Fibroblast of lung (primary cell): ENCODE results near the gene EFCAB14. TPM values are rescaled to one million over a fixed set of nuclear protein-coding genes. Genes with fewer than 3 reads are reported as not detected.
"Not testable (repeated sequence)": the region's sequence is repeated elsewhere in the genome, so short reads cannot be mapped to it uniquely, and the experiment has no call there.

Source experiments
- DNase-seq, 2 donors: peaks; one replicate each; pipeline versions ENCODE4 v3.0.0 to v3.0.0-alpha.2; 2010; ENCODE audit warnings: low read depth in 2 of 2
- H2AFZ ChIP-seq: 2 replicates; pipeline ENCODE4 v1.5.1; 2012; ENCODE audit warnings: low read length, control low read depth, inconsistent platforms
- H3K27ac ChIP-seq: 2 replicates; pipeline ENCODE4 v1.5.1; 2011; ENCODE audit warnings: low read length, control low read depth; ENCODE audit not compliant: insufficient read depth
- H3K27me3 ChIP-seq: 2 replicates; pipeline ENCODE4 v1.5.1; 2011; ENCODE audit warnings: mild to moderate bottlenecking, low read length; ENCODE audit not compliant: control insufficient read depth, insufficient read depth
- H3K36me3 ChIP-seq: 2 replicates; pipeline ENCODE4 v1.5.1; 2011; ENCODE audit warnings: low read length; ENCODE audit not compliant: control insufficient read depth, insufficient read depth
- H3K4me1 ChIP-seq: 2 replicates; pipeline ENCODE4 v1.5.1; 2011; ENCODE audit warnings: low read length; ENCODE audit not compliant: control insufficient read depth, insufficient read depth; ENCODE audit errors: extremely low read depth
- H3K4me2 ChIP-seq: 2 replicates; pipeline ENCODE4 v1.5.1; 2011; ENCODE audit warnings: low read length, control low read depth; ENCODE audit not compliant: insufficient read depth; ENCODE audit errors: extremely low read depth
- H3K4me3 ChIP-seq, 4 experiments: fragments of 200-600 bp in 1 of 4; sonication (generic) in 1 of 4; replicated peaks in 1 of 4; 2 replicates each; pipeline ENCODE4 v1.5.1; 2011 to 2016; ENCODE audit warnings: low read length in 4 of 4, low read depth in 3 of 4, mild to moderate bottlenecking in 3 of 4, control low read depth in 2 of 4, inconsistent platforms in 1 of 4, mixed read lengths in 1 of 4; ENCODE audit not compliant: insufficient read depth in 1 of 4; ENCODE audit errors: control extremely low read depth in 1 of 4
- H3K79me2 ChIP-seq: 2 replicates; pipeline ENCODE4 v1.5.1; 2012; ENCODE audit warnings: mild to moderate bottlenecking, low read length, inconsistent platforms; ENCODE audit not compliant: control insufficient read depth, insufficient read depth
- H3K9ac ChIP-seq: 2 replicates; pipeline ENCODE4 v1.5.1; 2011; ENCODE audit warnings: mild to moderate bottlenecking, low read length, control low read depth; ENCODE audit not compliant: insufficient read depth
- H3K9me3 ChIP-seq: 2 replicates; pipeline ENCODE4 v1.5.1; 2012; ENCODE audit warnings: low read depth, low read length; ENCODE audit not compliant: control insufficient read depth, insufficient read depth
- H4K20me1 ChIP-seq: 2 replicates; pipeline ENCODE4 v1.5.1; 2011; ENCODE audit warnings: low read length; ENCODE audit not compliant: control insufficient read depth, insufficient read depth; ENCODE audit errors: extremely low read depth
- EZH2 ChIP-seq: IDR thresholded peaks from 2 replicates; pipeline ENCODE4 v1.5.1; 2012; ENCODE audit warnings: low read length, control low read depth, mild to moderate bottlenecking; ENCODE audit errors: missing control alignments
- polyA plus RNA-seq, 2 donors: library from polyadenylated mRNA; depleted of rRNA in 1 of 2; stranded (reverse) in 1 of 2; unstranded in 1 of 2; fragments of >200 nt; gene quantifications; 2 replicates each; pipeline ENCODE4 v1.2.1, GENCODE V29; 2011 to 2012; ENCODE audit warnings: missing spikeins in 1 of 2
- total RNA-seq: library from RNA; depleted of rRNA; stranded (reverse); fragments of >200 nt; gene quantifications from 2 replicates; pipeline ENCODE4 v1.2.1, GENCODE V29; 2014
- TF ChIP-seq, protein P1 (sequence below), 2 donors: IDR thresholded peaks in 1 of 2; conservative IDR thresholded peaks in 1 of 2; 1 replicate in 1 of 2; 2 replicates in 1 of 2; pipeline ENCODE4 v1.5.1; 2011 to 2012; ENCODE audit warnings: low read length in 2 of 2, control low read depth in 1 of 2, inconsistent platforms in 1 of 2, low read depth in 1 of 2, mild to moderate bottlenecking in 1 of 2

Gene EFCAB14
- total and polyA plus RNA-seq, 2 donors (not counting 1 experiment from before 2014, with no cell fraction given) = 35.3 to 65.0 TPM

GRCh38 chr1:46654012-46654411, 64.9 kb downstream of the EFCAB14 start:
- H4K20me1 ChIP-seq = no peaks in the 10 kb centered on the region
- no peaks in the 10 kb centered on the region for H3K27me3 ChIP-seq
- no peaks in the 10 kb centered on the region for H3K9me3 ChIP-seq
- peaks cover 3% of the 10 kb centered on the region for H3K4me1 ChIP-seq
- peaks cover 2% of the 10 kb centered on the region for H3K36me3 ChIP-seq
- H3K9ac ChIP-seq = no peak overlapping the region
- no peak for TF ChIP-seq EZH2
- TF ChIP-seq, protein P1, sequence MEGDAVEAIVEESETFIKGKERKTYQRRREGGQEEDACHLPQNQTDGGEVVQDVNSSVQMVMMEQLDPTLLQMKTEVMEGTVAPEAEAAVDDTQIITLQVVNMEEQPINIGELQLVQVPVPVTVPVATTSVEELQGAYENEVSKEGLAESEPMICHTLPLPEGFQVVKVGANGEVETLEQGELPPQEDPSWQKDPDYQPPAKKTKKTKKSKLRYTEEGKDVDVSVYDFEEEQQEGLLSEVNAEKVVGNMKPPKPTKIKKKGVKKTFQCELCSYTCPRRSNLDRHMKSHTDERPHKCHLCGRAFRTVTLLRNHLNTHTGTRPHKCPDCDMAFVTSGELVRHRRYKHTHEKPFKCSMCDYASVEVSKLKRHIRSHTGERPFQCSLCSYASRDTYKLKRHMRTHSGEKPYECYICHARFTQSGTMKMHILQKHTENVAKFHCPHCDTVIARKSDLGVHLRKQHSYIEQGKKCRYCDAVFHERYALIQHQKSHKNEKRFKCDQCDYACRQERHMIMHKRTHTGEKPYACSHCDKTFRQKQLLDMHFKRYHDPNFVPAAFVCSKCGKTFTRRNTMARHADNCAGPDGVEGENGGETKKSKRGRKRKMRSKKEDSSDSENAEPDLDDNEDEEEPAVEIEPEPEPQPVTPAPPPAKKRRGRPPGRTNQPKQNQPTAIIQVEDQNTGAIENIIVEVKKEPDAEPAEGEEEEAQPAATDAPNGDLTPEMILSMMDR (conservative IDR thresholded peaks at IDR 0.05 in 1 of 2, IDR thresholded peaks at IDR 0.05 in 1 of 2; ENCODE audit: low read depth in 1 of 2, low read length in 2 of 2) = no peak
- H3K4me3 ChIP-seq = peak overlapping the region in 2 of 4 experiments; percentile 45 to 47
- no peak overlapping the region for H3K27ac ChIP-seq
- peak overlapping the region; percentile 38 for H3K4me2 ChIP-seq
- H2AFZ ChIP-seq = no peak overlapping the region
- DNase-seq = no peak
- H3K79me2 ChIP-seq = no peaks in the 10 kb centered on the region

GRCh38 chr1:46653405-46653958, 65.4 kb downstream of the EFCAB14 start:
- no peaks in the 10 kb centered on the region for H3K79me2 ChIP-seq
- H3K4me1 ChIP-seq = peaks cover 3% of the 10 kb centered on the region
- DNase-seq = peak; percentile 58 to 61
- H3K4me3 ChIP-seq = peak overlapping the region in 2 of 4 experiments; percentile 45 to 47
- H4K20me1 ChIP-seq = no peaks in the 10 kb centered on the region
- no peak for TF ChIP-seq EZH2
- TF ChIP-seq, protein P1 (conservative IDR thresholded peaks at IDR 0.05 in 1 of 2, IDR thresholded peaks at IDR 0.05 in 1 of 2; ENCODE audit: low read depth in 1 of 2, low read length in 2 of 2) = no peak
- peaks cover 2% of the 10 kb centered on the region for H3K36me3 ChIP-seq
- no peaks in the 10 kb centered on the region for H3K9me3 ChIP-seq
- H3K4me2 ChIP-seq = peak overlapping the region; percentile 51
- no peak overlapping the region for H3K9ac ChIP-seq
- H3K27ac ChIP-seq = no peak overlapping the region
- no peaks in the 10 kb centered on the region for H3K27me3 ChIP-seq
- no peak overlapping the region for H2AFZ ChIP-seq

- DNase-seq = no peak
- peaks cover 2% of the 10 kb centered on the region for H3K36me3 ChIP-seq
- no peak overlapping the region for H3K9ac ChIP-seq
Measured at GRCh38 chr1:46652321-46653100, 66.4 kb downstream of the EFCAB14 start.

GRCh38 chr1:46651152-46651551, 67.8 kb downstream of the EFCAB14 start:
- H3K79me2 ChIP-seq, H3K27me3 ChIP-seq, H4K20me1 ChIP-seq, H3K9ac ChIP-seq, H3K4me1 ChIP-seq, H3K4me2 ChIP-seq, H2AFZ ChIP-seq, DNase-seq, H3K36me3 ChIP-seq, H3K27ac ChIP-seq, H3K9me3 ChIP-seq, H3K4me3 ChIP-seq: not testable (repeated sequence)

More at GRCh38 chr1:46652321-46653100, 66.4 kb downstream of the EFCAB14 start:
- Histone ChIP-seq H3K9me3 (no peaks in the 10 kb centered on the region), H3K4me1 (peaks cover 3% of the 10 kb centered on the region), H3K4me2 (no peak overlapping the region), H3K27ac (no peak overlapping the region), H4K20me1 (no peaks in the 10 kb centered on the region), H3K79me2 (no peaks in the 10 kb centered on the region), H2AFZ (no peak overlapping the region), H3K4me3 (no peak overlapping the region), H3K27me3 (no peaks in the 10 kb centered on the region)
- TF ChIP-seq EZH2 = no peak
- TF ChIP-seq, protein P1 (conservative IDR thresholded peaks at IDR 0.05 in 1 of 2, IDR thresholded peaks at IDR 0.05 in 1 of 2; ENCODE audit: low read depth in 1 of 2, low read length in 2 of 2) = no peak
